ENCODE measurements around the gene GPR31. TPM values are rescaled to one million over a fixed set of nuclear protein-coding genes. Genes with fewer than 3 reads are reported as not detected.
"Not testable (repeated sequence)": the region's sequence is repeated elsewhere in the genome, so short reads cannot be mapped to it uniquely, and the experiment has no call there.

Gene GPR31
- total RNA-seq = not detected

- DNase-seq (ENCODE audit: low spot score) (no peak), ATAC-seq (no peak)
These were observed at the start of gene GPR31 for GRCh38 chr6:167157863-167158262. TSS of gene GPR31 (minus strand) at chr6:167157980. CDS start at chr6:167157831, 149 bp downstream.

- ATAC-seq = no peak
- no peak for DNase-seq (ENCODE audit: low spot score)
These were observed 49.7 kb upstream of the GPR31 start for GRCh38 chr6:167207527-167207926.

GRCh38 chr6:167205316-167205715 lies 47.5 kb upstream of the GPR31 start:
- not testable (repeated sequence) for DNase-seq (ENCODE audit: low spot score); ATAC-seq

GRCh38 chr6:167204059-167204348 lies 46.2 kb upstream of the GPR31 start:
- peak; percentile 69 for ATAC-seq
- DNase-seq (ENCODE audit: low spot score) = not testable (repeated sequence)

- DNase-seq (ENCODE audit: low spot score); ATAC-seq: not testable (repeated sequence)
These were observed 45.7 kb upstream of the GPR31 start for GRCh38 chr6:167203261-167204058.

- DNase-seq (ENCODE audit: low spot score); ATAC-seq: not testable (repeated sequence)
These were observed 44.8 kb upstream of the GPR31 start for GRCh38 chr6:167202613-167203012.

- no peak for DNase-seq (ENCODE audit: low spot score)
These were observed 43.0 kb upstream of the GPR31 start for GRCh38 chr6:167200806-167201205.

GRCh38 chr6:167195941-167196610 lies 38.3 kb upstream of the GPR31 start:
- DNase-seq (ENCODE audit: low spot score); ATAC-seq: not testable (repeated sequence)

More at GRCh38 chr6:167200806-167201205, 43.0 kb upstream of the GPR31 start:
- ATAC-seq = no peak

- not testable (repeated sequence) for DNase-seq (ENCODE audit: low spot score); ATAC-seq
These were observed 35.8 kb upstream of the GPR31 start for GRCh38 chr6:167193515-167194125.

GRCh38 chr6:167191043-167191583 lies 33.3 kb upstream of the GPR31 start:
- not testable (repeated sequence) for DNase-seq (ENCODE audit: low spot score); ATAC-seq

GRCh38 chr6:167187275-167187674 lies 29.5 kb upstream of the GPR31 start:
- DNase-seq (ENCODE audit: low spot score); ATAC-seq: not testable (repeated sequence)

GRCh38 chr6:167185101-167185500 lies 27.3 kb upstream of the GPR31 start:
- DNase-seq (ENCODE audit: low spot score); ATAC-seq: not testable (repeated sequence)

- not testable (repeated sequence) for DNase-seq (ENCODE audit: low spot score)
- peak; percentile 94 for ATAC-seq
These were observed 25.1 kb upstream of the GPR31 start for GRCh38 chr6:167182913-167183314.

GRCh38 chr6:167181351-167181750 lies 23.6 kb upstream of the GPR31 start:
- ATAC-seq = peak; percentile 65

GRCh38 chr6:167180086-167180485 lies 22.3 kb upstream of the GPR31 start:
- ATAC-seq; DNase-seq (ENCODE audit: low spot score): not testable (repeated sequence)

More at GRCh38 chr6:167181351-167181750, 23.6 kb upstream of the GPR31 start:
- not testable (repeated sequence) for DNase-seq (ENCODE audit: low spot score)

GRCh38 chr6:167178896-167179655 lies 21.3 kb upstream of the GPR31 start:
- not testable (repeated sequence) for ATAC-seq

GRCh38 chr6:167177271-167177670 lies 19.5 kb upstream of the GPR31 start:
- not testable (repeated sequence) for ATAC-seq; DNase-seq (ENCODE audit: low spot score)

More at GRCh38 chr6:167178896-167179655, 21.3 kb upstream of the GPR31 start:
- DNase-seq (ENCODE audit: low spot score) = not testable (repeated sequence)

GRCh38 chr6:167172011-167172410 lies 14.2 kb upstream of the GPR31 start:
- not testable (repeated sequence) for ATAC-seq; DNase-seq (ENCODE audit: low spot score)

- DNase-seq (ENCODE audit: low spot score); ATAC-seq: not testable (repeated sequence)
These were observed 13.5 kb upstream of the GPR31 start for GRCh38 chr6:167171300-167171699.

GRCh38 chr6:167169867-167170266 lies 12.1 kb upstream of the GPR31 start:
- ATAC-seq; DNase-seq (ENCODE audit: low spot score): not testable (repeated sequence)

All from left lobe of liver (tissue), 2 donors.